Stomach smooth muscle (tissue), 2 donors: Measurements from ENCODE around the gene GSTK1.

Experiments used
- H3K27ac ChIP-seq: one replicate; pipeline ENCODE4 v1.7.0; 2013; ENCODE audit warnings: mild to moderate bottlenecking, low read length, inconsistent platforms
- H3K27me3 ChIP-seq, 2 donors: one replicate each; pipeline ENCODE4 v1.7.0; 2013; ENCODE audit warnings: low read length in 2 of 2; ENCODE audit not compliant: insufficient read depth in 2 of 2, control insufficient read depth in 1 of 2
- H3K36me3 ChIP-seq, 2 donors: one replicate each; pipeline ENCODE4 v1.7.0; 2013; ENCODE audit warnings: low read length in 2 of 2; ENCODE audit not compliant: control insufficient read depth in 2 of 2, insufficient read depth in 2 of 2
- H3K4me1 ChIP-seq: one replicate; pipeline ENCODE4 v1.7.0; 2013; ENCODE audit warnings: low read length; ENCODE audit not compliant: control insufficient read depth, insufficient read depth
- H3K4me3 ChIP-seq, 2 donors: one replicate each; pipeline ENCODE4 v1.7.0; 2013; ENCODE audit warnings: low read length in 2 of 2
- H3K9ac ChIP-seq, 2 donors: one replicate each; pipeline ENCODE4 v1.7.0; 2013; ENCODE audit warnings: low read length in 2 of 2, mild to moderate bottlenecking in 1 of 2
- H3K9me3 ChIP-seq, 2 donors: one replicate each; pipeline ENCODE4 v1.7.0; 2013; ENCODE audit warnings: low read length in 2 of 2; ENCODE audit not compliant: control insufficient read depth in 2 of 2
- donor health status: healthy.
- donor health status: Pancreatic carcinoma.

GSTK1 gene

GRCh38 chr7:143316492-143316891 is 53.3 kb downstream of the GSTK1 start:
- Histone ChIP-seq H3K9ac (no peak overlapping the region), H3K36me3 (no peaks in the 10 kb centered on the region), H3K9me3 (no peaks in the 10 kb centered on the region), H3K27me3 (no peaks in the 10 kb centered on the region), H3K4me3 (no peak overlapping the region), H3K4me1 (no peaks in the 10 kb centered on the region), H3K27ac (no peak overlapping the region)

- Histone ChIP-seq H3K27ac (no peak overlapping the region), H3K36me3 (no peaks in the 10 kb centered on the region), H3K9me3 (no peaks in the 10 kb centered on the region), H3K4me3 (no peak overlapping the region), H3K4me1 (no peaks in the 10 kb centered on the region), H3K9ac (no peak overlapping the region), H3K27me3 (no peaks in the 10 kb centered on the region)
These were observed 55.4 kb downstream of the GSTK1 start for GRCh38 chr7:143318661-143319060.
